Kidney epithelial cell (primary cell): Measurements from ENCODE around the gene DTNB. TPM values are rescaled to one million over a fixed set of nuclear protein-coding genes. Genes with fewer than 3 reads are reported as not detected.

ENCODE experiments used
- DNase-seq: peaks from one replicate; pipeline ENCODE4 v3.0.0-alpha.2; 2010; ENCODE audit warnings: low read depth
- H3K27me3 ChIP-seq: 2 replicates; pipeline ENCODE4 v1.6.0; 2011; ENCODE audit warnings: low read length; ENCODE audit not compliant: control insufficient read depth, insufficient read depth
- H3K36me3 ChIP-seq: 2 replicates; pipeline ENCODE4 v1.5.1; 2011; ENCODE audit warnings: low read length; ENCODE audit not compliant: control insufficient read depth, insufficient read depth
- H3K4me3 ChIP-seq: 2 replicates; pipeline ENCODE4 v1.5.1; 2011; ENCODE audit warnings: low read depth, mild to moderate bottlenecking, control low read depth, low read length
- total RNA-seq: library from RNA; depleted of rRNA; stranded (reverse); fragments of >200 nt; gene quantifications from 2 replicates; pipeline ENCODE4 v1.2.3, GENCODE V29; 2015
- TF ChIP-seq, protein P1 (sequence below): IDR thresholded peaks from 2 replicates; pipeline ENCODE4 v1.5.1; 2011; ENCODE audit warnings: mild to moderate bottlenecking, moderate library complexity, low read length, control low read depth, inconsistent platforms; ENCODE audit not compliant: insufficient read depth, poor library complexity, severe bottlenecking

The DTNB gene
- total RNA-seq, 1 donor from 2014 or later: 16.9 TPM

DNA sequence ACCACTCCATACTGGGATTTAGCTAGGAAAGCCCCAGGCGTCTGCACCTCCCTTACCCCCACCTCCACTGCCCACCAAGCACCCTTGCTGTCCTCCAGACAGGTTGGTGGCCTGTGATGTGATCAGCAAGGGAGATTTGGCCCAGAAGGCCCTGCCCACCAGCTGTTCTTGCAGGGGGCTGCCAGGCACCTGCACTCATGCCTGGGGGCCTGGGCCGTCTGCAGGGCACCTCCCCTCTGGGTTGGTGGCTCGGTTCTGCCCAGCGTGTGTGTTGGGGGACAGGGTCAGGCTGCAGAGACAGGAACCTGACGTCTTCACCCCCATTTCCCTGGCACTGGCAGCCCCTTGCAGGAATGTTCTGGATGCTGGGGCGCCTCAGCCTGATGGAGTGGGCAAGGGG is 337.4 kb downstream of the DTNB start:
- Histone ChIP-seq H3K27me3 (no peaks in the 10 kb centered on the region), H3K4me3 (no peak overlapping the region), H3K36me3 (no peaks in the 10 kb centered on the region)
- no peak for DNase-seq
- TF ChIP-seq, protein P1, sequence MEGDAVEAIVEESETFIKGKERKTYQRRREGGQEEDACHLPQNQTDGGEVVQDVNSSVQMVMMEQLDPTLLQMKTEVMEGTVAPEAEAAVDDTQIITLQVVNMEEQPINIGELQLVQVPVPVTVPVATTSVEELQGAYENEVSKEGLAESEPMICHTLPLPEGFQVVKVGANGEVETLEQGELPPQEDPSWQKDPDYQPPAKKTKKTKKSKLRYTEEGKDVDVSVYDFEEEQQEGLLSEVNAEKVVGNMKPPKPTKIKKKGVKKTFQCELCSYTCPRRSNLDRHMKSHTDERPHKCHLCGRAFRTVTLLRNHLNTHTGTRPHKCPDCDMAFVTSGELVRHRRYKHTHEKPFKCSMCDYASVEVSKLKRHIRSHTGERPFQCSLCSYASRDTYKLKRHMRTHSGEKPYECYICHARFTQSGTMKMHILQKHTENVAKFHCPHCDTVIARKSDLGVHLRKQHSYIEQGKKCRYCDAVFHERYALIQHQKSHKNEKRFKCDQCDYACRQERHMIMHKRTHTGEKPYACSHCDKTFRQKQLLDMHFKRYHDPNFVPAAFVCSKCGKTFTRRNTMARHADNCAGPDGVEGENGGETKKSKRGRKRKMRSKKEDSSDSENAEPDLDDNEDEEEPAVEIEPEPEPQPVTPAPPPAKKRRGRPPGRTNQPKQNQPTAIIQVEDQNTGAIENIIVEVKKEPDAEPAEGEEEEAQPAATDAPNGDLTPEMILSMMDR: no peak

DNA sequence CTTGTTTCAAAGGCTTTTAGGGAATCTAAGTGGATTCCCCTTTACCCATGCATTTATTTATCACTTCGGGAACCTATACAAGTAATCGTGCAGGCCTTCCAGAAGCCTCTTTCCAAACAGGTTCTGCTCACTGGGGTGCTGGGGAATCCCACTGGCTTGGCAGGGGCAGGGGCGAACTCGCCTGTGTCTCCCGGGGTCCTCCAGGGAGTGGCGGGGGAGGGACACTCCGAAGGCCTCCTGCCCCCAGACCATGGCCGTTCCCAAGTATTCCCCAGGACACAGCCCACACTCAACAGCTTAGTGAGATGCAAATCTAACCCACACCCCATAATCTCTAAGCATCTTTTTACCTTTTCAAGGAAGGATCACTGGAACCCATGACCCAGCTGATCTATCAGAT is 338.2 kb downstream of the DTNB start:
- DNase-seq: no peak
- no peaks in the 10 kb centered on the region for H3K27me3 ChIP-seq
- no peaks in the 10 kb centered on the region for H3K36me3 ChIP-seq
- TF ChIP-seq, protein P1: no peak
- H3K4me3 ChIP-seq: no peak overlapping the region

- H3K36me3 ChIP-seq: no peaks in the 10 kb centered on the region
- H3K27me3 ChIP-seq: no peaks in the 10 kb centered on the region
- TF ChIP-seq, protein P1: no peak
- H3K4me3 ChIP-seq: no peak overlapping the region
- DNase-seq: no peak
Measured at GRCh38 chr2:25334482-25334881, 338.9 kb downstream of the DTNB start.

DNA sequence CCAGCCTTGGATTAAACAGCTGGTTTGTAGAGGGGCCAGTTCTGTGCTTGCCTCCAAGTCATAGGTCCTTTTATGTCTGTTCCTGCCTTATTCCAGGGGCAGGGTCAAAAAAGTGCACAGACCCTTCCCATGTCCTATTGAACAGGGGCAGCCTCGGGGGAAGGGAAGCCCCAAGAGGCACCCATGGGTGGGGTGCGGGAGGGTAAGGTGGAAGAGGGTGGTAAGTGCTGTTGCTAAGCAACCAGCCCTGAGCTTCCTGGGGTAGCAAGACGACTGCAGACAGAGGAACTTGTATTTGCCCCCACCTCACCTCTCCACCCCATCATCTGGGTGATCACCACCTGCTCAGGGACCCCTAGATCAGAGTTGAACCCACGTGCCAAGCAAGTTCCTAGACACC is 339.4 kb downstream of the DTNB start:
- H3K4me3 ChIP-seq: no peak overlapping the region

GRCh38 chr2:25332571-25332970 is 340.8 kb downstream of the DTNB start:
- no peak for DNase-seq
- TF ChIP-seq, protein P1: no peak
- no peaks in the 10 kb centered on the region for H3K36me3 ChIP-seq
- no peak overlapping the region for H3K4me3 ChIP-seq
- no peaks in the 10 kb centered on the region for H3K27me3 ChIP-seq

More for the DNA sequence above, 339.4 kb downstream of the DTNB start:
- DNase-seq: no peak
- TF ChIP-seq, protein P1: no peak
- no peaks in the 10 kb centered on the region for H3K27me3 ChIP-seq
- H3K36me3 ChIP-seq: no peaks in the 10 kb centered on the region

GRCh38 chr2:25331686-25332365 is 341.6 kb downstream of the DTNB start:
- Histone ChIP-seq H3K36me3 (no peaks in the 10 kb centered on the region), H3K27me3 (no peaks in the 10 kb centered on the region), H3K4me3 (no peak overlapping the region)
- TF ChIP-seq, protein P1: no peak
- DNase-seq: no peak
